Neural progenitor cell (in vitro differentiated cells): Measurements from ENCODE around the gene INTS6.

Source experiments
- EZH2 ChIP-seq: fragments of 200-600 bp; sonication (generic); IDR thresholded peaks from 2 replicates; pipeline ENCODE4 v1.6.1; 2017; ENCODE audit warnings: antibody characterized with exemption, mild to moderate bottlenecking, moderate library complexity
- EZH2phosphoT487 ChIP-seq: fragments of 200-600 bp; sonication (generic); IDR thresholded peaks from 2 replicates; pipeline ENCODE4 v1.6.1; 2017; ENCODE audit warnings: antibody characterized with exemption
- TF ChIP-seq, protein P1 (sequence below): fragments of 200-600 bp; sonication (generic); IDR thresholded peaks from 2 replicates; pipeline ENCODE4 v1.5.1; 2017; ENCODE audit warnings: antibody characterized with exemption, mild to moderate bottlenecking

- TF ChIP-seq, protein P1, sequence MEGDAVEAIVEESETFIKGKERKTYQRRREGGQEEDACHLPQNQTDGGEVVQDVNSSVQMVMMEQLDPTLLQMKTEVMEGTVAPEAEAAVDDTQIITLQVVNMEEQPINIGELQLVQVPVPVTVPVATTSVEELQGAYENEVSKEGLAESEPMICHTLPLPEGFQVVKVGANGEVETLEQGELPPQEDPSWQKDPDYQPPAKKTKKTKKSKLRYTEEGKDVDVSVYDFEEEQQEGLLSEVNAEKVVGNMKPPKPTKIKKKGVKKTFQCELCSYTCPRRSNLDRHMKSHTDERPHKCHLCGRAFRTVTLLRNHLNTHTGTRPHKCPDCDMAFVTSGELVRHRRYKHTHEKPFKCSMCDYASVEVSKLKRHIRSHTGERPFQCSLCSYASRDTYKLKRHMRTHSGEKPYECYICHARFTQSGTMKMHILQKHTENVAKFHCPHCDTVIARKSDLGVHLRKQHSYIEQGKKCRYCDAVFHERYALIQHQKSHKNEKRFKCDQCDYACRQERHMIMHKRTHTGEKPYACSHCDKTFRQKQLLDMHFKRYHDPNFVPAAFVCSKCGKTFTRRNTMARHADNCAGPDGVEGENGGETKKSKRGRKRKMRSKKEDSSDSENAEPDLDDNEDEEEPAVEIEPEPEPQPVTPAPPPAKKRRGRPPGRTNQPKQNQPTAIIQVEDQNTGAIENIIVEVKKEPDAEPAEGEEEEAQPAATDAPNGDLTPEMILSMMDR = no peak
- TF ChIP-seq EZH2phosphoT487 = no peak
- no peak for TF ChIP-seq EZH2
These were observed 31.9 kb downstream of the INTS6 start for GRCh38 chr13:51420681-51421490.
